ENCODE measurements around the gene RPRM. TPM values are rescaled to one million over a fixed set of nuclear protein-coding genes. Genes with fewer than 3 reads are reported as not detected.

RPRM gene
- polyA plus RNA-seq, 1 donor (not counting 4 experiments of a cell fraction or from before 2014, with no cell fraction given): not detected

- Histone ChIP-seq H3K79me2 (ENCODE audit: control insufficient read depth, insufficient read depth, low read length) (no peaks in the 10 kb centered on the region), H3K4me2 (ENCODE audit: control insufficient read depth, extremely low read depth, insufficient read depth, low read depth, low read length) (no peak overlapping the region), H3K27me3 (ENCODE audit: control insufficient read depth, extremely low read depth, insufficient read depth, low read length) (no peaks in the 10 kb centered on the region), H2AFZ (ENCODE audit: control insufficient read depth, low read length) (no peak overlapping the region), H3K9me3 (ENCODE audit: control insufficient read depth, low read depth, low read length) (no peaks in the 10 kb centered on the region), H3K9me1 (ENCODE audit: control insufficient read depth, extremely low read depth, insufficient read depth, low read length) (no peaks in the 10 kb centered on the region), H3K9ac (ENCODE audit: control insufficient read depth, extremely low read depth, insufficient read depth, low read length) (no peak overlapping the region), H3K4me3 (ENCODE audit: control insufficient read depth in 2 of 3, extremely low read depth in 1 of 3, insufficient read depth in 2 of 3, low read depth in 1 of 3, low read length in 3 of 3) (no peak overlapping the region), H3K4me1 (ENCODE audit: control insufficient read depth, extremely low read depth, insufficient read depth, low read length) (no peaks in the 10 kb centered on the region), H3K27ac (ENCODE audit: control insufficient read depth, insufficient read depth, low read length) (no peak overlapping the region), H3K36me3 (ENCODE audit: control insufficient read depth in 2 of 2, extremely low read depth in 1 of 2, insufficient read depth in 2 of 2, low read length in 2 of 2) (no peaks in the 10 kb centered on the region), H4K20me1 (ENCODE audit: control insufficient read depth, extremely low read depth, insufficient read depth, low read length) (no peaks in the 10 kb centered on the region)
- FAIRE-seq (no peak), DNase-seq (ENCODE audit: low read depth, low spot score) (no peak)
- dilution Hi-C loops (cut with MboI; ENCODE audit: extremely low pct_ligation_motif_present, low sequenced_read_pairs): no loop called here
- TF ChIP-seq EZH2 (IDR thresholded peaks at IDR 0.05; ENCODE audit: low read length): no peak
- TF ChIP-seq, protein P1, sequence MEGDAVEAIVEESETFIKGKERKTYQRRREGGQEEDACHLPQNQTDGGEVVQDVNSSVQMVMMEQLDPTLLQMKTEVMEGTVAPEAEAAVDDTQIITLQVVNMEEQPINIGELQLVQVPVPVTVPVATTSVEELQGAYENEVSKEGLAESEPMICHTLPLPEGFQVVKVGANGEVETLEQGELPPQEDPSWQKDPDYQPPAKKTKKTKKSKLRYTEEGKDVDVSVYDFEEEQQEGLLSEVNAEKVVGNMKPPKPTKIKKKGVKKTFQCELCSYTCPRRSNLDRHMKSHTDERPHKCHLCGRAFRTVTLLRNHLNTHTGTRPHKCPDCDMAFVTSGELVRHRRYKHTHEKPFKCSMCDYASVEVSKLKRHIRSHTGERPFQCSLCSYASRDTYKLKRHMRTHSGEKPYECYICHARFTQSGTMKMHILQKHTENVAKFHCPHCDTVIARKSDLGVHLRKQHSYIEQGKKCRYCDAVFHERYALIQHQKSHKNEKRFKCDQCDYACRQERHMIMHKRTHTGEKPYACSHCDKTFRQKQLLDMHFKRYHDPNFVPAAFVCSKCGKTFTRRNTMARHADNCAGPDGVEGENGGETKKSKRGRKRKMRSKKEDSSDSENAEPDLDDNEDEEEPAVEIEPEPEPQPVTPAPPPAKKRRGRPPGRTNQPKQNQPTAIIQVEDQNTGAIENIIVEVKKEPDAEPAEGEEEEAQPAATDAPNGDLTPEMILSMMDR (optimal IDR thresholded peaks at IDR 0.05 in 1 of 3, IDR thresholded peaks at IDR 0.05 in 1 of 3, conservative IDR thresholded peaks at IDR 0.05 in 1 of 3; ENCODE audit: extremely low read depth in 1 of 3, insufficient read depth in 2 of 3, low read length in 3 of 3): no peak
Observed at GRCh38 chr2:153433403-153433802, 45.2 kb downstream of the RPRM start.

DNA sequence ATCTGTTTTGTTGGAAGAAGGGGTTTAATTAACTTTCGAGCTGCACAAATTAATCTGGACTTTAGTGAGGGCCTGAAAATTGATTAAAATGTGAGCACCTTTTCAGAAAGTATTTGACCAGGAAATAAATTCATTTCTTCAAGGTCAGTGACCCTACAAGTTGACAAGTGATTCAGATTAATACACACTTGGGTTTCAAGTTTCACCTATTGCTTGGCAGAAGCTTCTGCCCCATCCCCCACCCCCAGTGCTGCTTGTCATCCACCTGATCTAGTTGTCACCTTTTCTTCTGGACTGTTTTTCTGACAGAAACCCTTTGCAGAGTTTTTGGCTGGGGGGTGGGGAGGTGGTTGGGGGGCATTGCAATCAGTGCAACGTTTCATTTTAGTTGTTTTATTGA is 46.2 kb downstream of the RPRM start:
- Histone ChIP-seq H4K20me1 (ENCODE audit: control insufficient read depth, extremely low read depth, insufficient read depth, low read length) (no peaks in the 10 kb centered on the region), H3K27me3 (ENCODE audit: control insufficient read depth, extremely low read depth, insufficient read depth, low read length) (no peaks in the 10 kb centered on the region), H3K27ac (ENCODE audit: control insufficient read depth, insufficient read depth, low read length) (no peak overlapping the region), H3K9me1 (ENCODE audit: control insufficient read depth, extremely low read depth, insufficient read depth, low read length) (no peaks in the 10 kb centered on the region), H3K4me2 (ENCODE audit: control insufficient read depth, extremely low read depth, insufficient read depth, low read depth, low read length) (no peak overlapping the region), H3K4me1 (ENCODE audit: control insufficient read depth, extremely low read depth, insufficient read depth, low read length) (no peaks in the 10 kb centered on the region), H3K9me3 (ENCODE audit: control insufficient read depth, low read depth, low read length) (no peaks in the 10 kb centered on the region), H3K36me3 (ENCODE audit: control insufficient read depth in 2 of 2, extremely low read depth in 1 of 2, insufficient read depth in 2 of 2, low read length in 2 of 2) (no peaks in the 10 kb centered on the region), H3K9ac (ENCODE audit: control insufficient read depth, extremely low read depth, insufficient read depth, low read length) (no peak overlapping the region), H2AFZ (ENCODE audit: control insufficient read depth, low read length) (no peak overlapping the region), H3K4me3 (ENCODE audit: control insufficient read depth in 2 of 3, extremely low read depth in 1 of 3, insufficient read depth in 2 of 3, low read depth in 1 of 3, low read length in 3 of 3) (no peak overlapping the region), H3K79me2 (ENCODE audit: control insufficient read depth, insufficient read depth, low read length) (no peaks in the 10 kb centered on the region)
- FAIRE-seq: no peak
- dilution Hi-C loops (cut with MboI; ENCODE audit: extremely low pct_ligation_motif_present, low sequenced_read_pairs): no loop called here
- no peak for DNase-seq (ENCODE audit: low read depth, low spot score)
- TF ChIP-seq, protein P1 (optimal IDR thresholded peaks at IDR 0.05 in 1 of 3, IDR thresholded peaks at IDR 0.05 in 1 of 3, conservative IDR thresholded peaks at IDR 0.05 in 1 of 3; ENCODE audit: extremely low read depth in 1 of 3, insufficient read depth in 2 of 3, low read length in 3 of 3): no peak
- no peak for TF ChIP-seq EZH2 (IDR thresholded peaks at IDR 0.05; ENCODE audit: low read length)
